Measurements from ENCODE around the gene FLRT1. TPM values are rescaled to one million over a fixed set of nuclear protein-coding genes. Genes with fewer than 3 reads are reported as not detected.

FLRT1 gene
- total RNA-seq, 1 experiment from 2014 or later: not detected

GRCh38 chr11:64083398-64084080, 47.8 kb downstream of the FLRT1 start:
- no peaks in the 10 kb centered on the region for H3K27me3 ChIP-seq
- no peaks in the 10 kb centered on the region for H3K9me3 ChIP-seq
- H3K36me3 ChIP-seq: no peaks in the 10 kb centered on the region
- no peak for DNase-seq
- no peak overlapping the region for H3K4me3 ChIP-seq

- Histone ChIP-seq H3K4me3 (no peak overlapping the region), H3K9me3 (no peaks in the 10 kb centered on the region), H3K36me3 (no peaks in the 10 kb centered on the region), H3K27me3 (no peaks in the 10 kb centered on the region)
- no peak for DNase-seq
These were observed 48.6 kb downstream of the FLRT1 start for GRCh38 chr11:64084146-64084950.

GRCh38 chr11:64084951-64085710, 49.4 kb downstream of the FLRT1 start:
- Histone ChIP-seq H3K4me3 (no peak overlapping the region), H3K36me3 (no peaks in the 10 kb centered on the region), H3K27me3 (no peaks in the 10 kb centered on the region), H3K9me3 (no peaks in the 10 kb centered on the region)
- DNase-seq: no peak

Other genes starting within 250 kb of the FLRT1 start
- 15.1 and 26.2 TPM in 2 replicates for gene SPINDOC, start 222.5 kb upstream of the FLRT1 start, total RNA-seq (2014; rRNA removed; shearing (Covaris generic); ENCODE audit: low replicate concordance)
- gene MARK2, start 196.8 kb upstream of the FLRT1 start, total RNA-seq (2014; rRNA removed; shearing (Covaris generic); ENCODE audit: low replicate concordance): 10.1 and 17.4 TPM in 2 replicates
- 0.03 TPM in 1 of 2 replicates, not detected in the other for gene RCOR2, start 118.8 kb upstream of the FLRT1 start, total RNA-seq (2014; rRNA removed; shearing (Covaris generic); ENCODE audit: low replicate concordance)
- gene NAA40, start 96.9 kb upstream of the FLRT1 start, total RNA-seq (2014; rRNA removed; shearing (Covaris generic); ENCODE audit: low replicate concordance): 13.2 and 29.6 TPM in 2 replicates
- 297 and 593 TPM in 2 replicates for gene COX8A, start 61.3 kb upstream of the FLRT1 start, total RNA-seq (2014; rRNA removed; shearing (Covaris generic); ENCODE audit: low replicate concordance)
- gene OTUB1, start 49.5 kb upstream of the FLRT1 start, total RNA-seq (2014; rRNA removed; shearing (Covaris generic); ENCODE audit: low replicate concordance): 56.9 and 98.7 TPM in 2 replicates
- gene MACROD1, start 130.2 kb downstream of the FLRT1 start, total RNA-seq (2014; rRNA removed; shearing (Covaris generic); ENCODE audit: low replicate concordance): 14.1 and 44.1 TPM in 2 replicates
- gene STIP1, start 150.2 kb downstream of the FLRT1 start, total RNA-seq (2014; rRNA removed; shearing (Covaris generic); ENCODE audit: low replicate concordance): 254 and 287 TPM in 2 replicates
- not detected in 2 replicates for gene FERMT3, start 170.8 kb downstream of the FLRT1 start, total RNA-seq (2014; rRNA removed; shearing (Covaris generic); ENCODE audit: low replicate concordance)
- 24.6 and 26.3 TPM in 2 replicates for gene TRPT1, start 190.3 kb downstream of the FLRT1 start, total RNA-seq (2014; rRNA removed; shearing (Covaris generic); ENCODE audit: low replicate concordance)
- 21.5 and 34.2 TPM in 2 replicates for gene NUDT22, start 190.3 kb downstream of the FLRT1 start, total RNA-seq (2014; rRNA removed; shearing (Covaris generic); ENCODE audit: low replicate concordance)
- gene DNAJC4, start 194.6 kb downstream of the FLRT1 start, total RNA-seq (2014; rRNA removed; shearing (Covaris generic); ENCODE audit: low replicate concordance): 1.6 and 3.5 TPM in 2 replicates
- 9.3 and 19.0 TPM in 2 replicates for gene VEGFB, start 198.7 kb downstream of the FLRT1 start, total RNA-seq (2014; rRNA removed; shearing (Covaris generic); ENCODE audit: low replicate concordance)
- gene FKBP2, start 205.2 kb downstream of the FLRT1 start, total RNA-seq (2014; rRNA removed; shearing (Covaris generic); ENCODE audit: low replicate concordance): 22.8 and 50.8 TPM in 2 replicates
- gene PPP1R14B, start 211.0 kb downstream of the FLRT1 start, total RNA-seq (2014; rRNA removed; shearing (Covaris generic); ENCODE audit: low replicate concordance): 506 and 662 TPM in 2 replicates
- 24.8 and 37.4 TPM in 2 replicates for gene PLCB3, start 215.6 kb downstream of the FLRT1 start, total RNA-seq (2014; rRNA removed; shearing (Covaris generic); ENCODE audit: low replicate concordance)
- gene BAD, start 248.7 kb downstream of the FLRT1 start, total RNA-seq (2014; rRNA removed; shearing (Covaris generic); ENCODE audit: low replicate concordance): 127 and 166 TPM in 2 replicates
- 14.9 and 15.0 TPM in 2 replicates for gene GPR137, start 249.9 kb downstream of the FLRT1 start, total RNA-seq (2014; rRNA removed; shearing (Covaris generic); ENCODE audit: low replicate concordance)